ENCODE data around the gene LRRC8C.

Gene LRRC8C

GRCh38 chr1:89671775-89672488, 39.0 kb downstream of the LRRC8C start:
- DNase-seq (ENCODE audit: low spot score): no peak

GRCh38 chr1:89672489-89673183, 39.7 kb downstream of the LRRC8C start:
- DNase-seq (ENCODE audit: low spot score): no peak

GRCh38 chr1:89673251-89673650, 40.3 kb downstream of the LRRC8C start:
- no peak for DNase-seq (ENCODE audit: low spot score)

GRCh38 chr1:89675677-89676076, 42.8 kb downstream of the LRRC8C start:
- DNase-seq (ENCODE audit: low spot score): no peak

- DNase-seq (ENCODE audit: low spot score): no peak
These were observed 48.3 kb downstream of the LRRC8C start for GRCh38 chr1:89681045-89681729.

GRCh38 chr1:89682611-89683010, 49.7 kb downstream of the LRRC8C start:
- no peak for DNase-seq (ENCODE audit: low spot score)

- no peak for DNase-seq (ENCODE audit: low spot score)
These were observed 52.5 kb downstream of the LRRC8C start for GRCh38 chr1:89685461-89685860.

GRCh38 chr1:89686520-89686919, 53.6 kb downstream of the LRRC8C start:
- no peak for DNase-seq (ENCODE audit: low spot score)

GRCh38 chr1:89687254-89687653, 54.3 kb downstream of the LRRC8C start:
- no peak for DNase-seq (ENCODE audit: low spot score)

GRCh38 chr1:89688607-89689006, 55.7 kb downstream of the LRRC8C start:
- DNase-seq (ENCODE audit: low spot score): no peak

- DNase-seq (ENCODE audit: low spot score): no peak
These were observed 56.3 kb downstream of the LRRC8C start for GRCh38 chr1:89689234-89689633.

- DNase-seq (ENCODE audit: low spot score): no peak
These were observed 57.7 kb downstream of the LRRC8C start for GRCh38 chr1:89690595-89690994.

GRCh38 chr1:89692601-89693521, 59.9 kb downstream of the LRRC8C start:
- no peak for DNase-seq (ENCODE audit: low spot score)

- DNase-seq (ENCODE audit: low spot score): no peak
These were observed 62.9 kb downstream of the LRRC8C start for GRCh38 chr1:89695847-89696246.

- DNase-seq (ENCODE audit: low spot score): no peak
These were observed 64.5 kb downstream of the LRRC8C start for GRCh38 chr1:89697383-89697782.

GRCh38 chr1:89698020-89698560, 65.2 kb downstream of the LRRC8C start:
- no peak for DNase-seq (ENCODE audit: low spot score)

GRCh38 chr1:89698624-89699023, 65.7 kb downstream of the LRRC8C start:
- DNase-seq (ENCODE audit: low spot score): no peak

- DNase-seq (ENCODE audit: low spot score): no peak
These were observed 66.6 kb downstream of the LRRC8C start for GRCh38 chr1:89699451-89699986.

GRCh38 chr1:89701746-89702241, 68.9 kb downstream of the LRRC8C start:
- no peak for DNase-seq (ENCODE audit: low spot score)

- no peak for DNase-seq (ENCODE audit: low spot score)
These were observed 69.7 kb downstream of the LRRC8C start for GRCh38 chr1:89702520-89703045.

- DNase-seq (ENCODE audit: low spot score): no peak
These were observed 70.5 kb downstream of the LRRC8C start for GRCh38 chr1:89703469-89703868.
